WERI-Rb-1 (cell line): ENCODE measurements around the gene C3orf22.
A peak's percentile ranks its signal among the peaks of the same experiment; 100 is the strongest.

ENCODE experiments used
- DNase-seq: peaks from one replicate; pipeline ENCODE4 v3.0.0-alpha.2; 2020
- H3K27ac ChIP-seq: fragments of 250-450 bp; sonication (Bioruptor Pico); 2 replicates; pipeline ENCODE4 v1.5.1; 2020; ENCODE audit warnings: mild to moderate bottlenecking, moderate library complexity
- H3K27me3 ChIP-seq: fragments of 250-450 bp; sonication (Bioruptor Pico); 2 replicates; pipeline ENCODE4 v1.5.1; 2021; ENCODE audit warnings: mild to moderate bottlenecking, low read depth, moderate library complexity; ENCODE audit not compliant: insufficient read depth, severe bottlenecking
- H3K36me3 ChIP-seq: fragments of 250-450 bp; sonication (Bioruptor Pico); 2 replicates; pipeline ENCODE4 v1.5.1; 2020; ENCODE audit warnings: mild to moderate bottlenecking, moderate library complexity
- H3K4me3 ChIP-seq: 2 replicates; pipeline ENCODE4 v1.5.1; 2011; ENCODE audit warnings: low read depth, mild to moderate bottlenecking, control low read depth, low read length
- H3K9me3 ChIP-seq: fragments of 250-450 bp; sonication (Bioruptor Pico); 2 replicates; pipeline ENCODE4 v1.5.1; 2021; ENCODE audit warnings: mild to moderate bottlenecking, moderate library complexity; ENCODE audit not compliant: severe bottlenecking
- TF ChIP-seq, protein P1 (sequence below): IDR thresholded peaks from 2 replicates; pipeline ENCODE4 v1.5.1; 2011; ENCODE audit warnings: low read depth, mild to moderate bottlenecking, control low read depth, inconsistent platforms, low read length

C3orf22 gene

DNA sequence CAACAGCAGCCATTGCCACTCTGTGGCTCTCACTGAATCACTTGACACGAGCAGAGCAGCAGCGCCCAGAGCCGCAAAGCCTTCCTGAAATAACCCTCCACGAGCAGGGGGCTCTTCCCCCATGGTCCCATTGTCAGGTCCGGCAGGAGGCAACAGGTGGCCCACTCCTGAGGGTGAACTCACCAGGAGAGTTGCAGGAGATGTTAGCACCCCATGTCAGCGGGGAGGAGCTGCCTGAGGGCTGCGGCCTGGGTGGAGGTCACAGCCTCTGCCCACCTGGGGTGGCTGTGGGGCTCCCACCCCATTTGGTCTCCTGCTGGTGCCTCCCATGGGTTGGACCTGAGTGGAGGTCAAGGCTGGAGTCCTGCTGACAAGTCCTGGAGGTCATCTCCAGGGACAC lies 12.3 kb upstream of the C3orf22 start:
- Histone ChIP-seq H3K9me3 (no peaks in the 10 kb centered on the region), H3K4me3 (no peak overlapping the region), H3K27ac (no peak overlapping the region), H3K27me3 (no peaks in the 10 kb centered on the region), H3K36me3 (no peaks in the 10 kb centered on the region)
- TF ChIP-seq, protein P1, sequence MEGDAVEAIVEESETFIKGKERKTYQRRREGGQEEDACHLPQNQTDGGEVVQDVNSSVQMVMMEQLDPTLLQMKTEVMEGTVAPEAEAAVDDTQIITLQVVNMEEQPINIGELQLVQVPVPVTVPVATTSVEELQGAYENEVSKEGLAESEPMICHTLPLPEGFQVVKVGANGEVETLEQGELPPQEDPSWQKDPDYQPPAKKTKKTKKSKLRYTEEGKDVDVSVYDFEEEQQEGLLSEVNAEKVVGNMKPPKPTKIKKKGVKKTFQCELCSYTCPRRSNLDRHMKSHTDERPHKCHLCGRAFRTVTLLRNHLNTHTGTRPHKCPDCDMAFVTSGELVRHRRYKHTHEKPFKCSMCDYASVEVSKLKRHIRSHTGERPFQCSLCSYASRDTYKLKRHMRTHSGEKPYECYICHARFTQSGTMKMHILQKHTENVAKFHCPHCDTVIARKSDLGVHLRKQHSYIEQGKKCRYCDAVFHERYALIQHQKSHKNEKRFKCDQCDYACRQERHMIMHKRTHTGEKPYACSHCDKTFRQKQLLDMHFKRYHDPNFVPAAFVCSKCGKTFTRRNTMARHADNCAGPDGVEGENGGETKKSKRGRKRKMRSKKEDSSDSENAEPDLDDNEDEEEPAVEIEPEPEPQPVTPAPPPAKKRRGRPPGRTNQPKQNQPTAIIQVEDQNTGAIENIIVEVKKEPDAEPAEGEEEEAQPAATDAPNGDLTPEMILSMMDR: no peak
- DNase-seq: no peak

DNA sequence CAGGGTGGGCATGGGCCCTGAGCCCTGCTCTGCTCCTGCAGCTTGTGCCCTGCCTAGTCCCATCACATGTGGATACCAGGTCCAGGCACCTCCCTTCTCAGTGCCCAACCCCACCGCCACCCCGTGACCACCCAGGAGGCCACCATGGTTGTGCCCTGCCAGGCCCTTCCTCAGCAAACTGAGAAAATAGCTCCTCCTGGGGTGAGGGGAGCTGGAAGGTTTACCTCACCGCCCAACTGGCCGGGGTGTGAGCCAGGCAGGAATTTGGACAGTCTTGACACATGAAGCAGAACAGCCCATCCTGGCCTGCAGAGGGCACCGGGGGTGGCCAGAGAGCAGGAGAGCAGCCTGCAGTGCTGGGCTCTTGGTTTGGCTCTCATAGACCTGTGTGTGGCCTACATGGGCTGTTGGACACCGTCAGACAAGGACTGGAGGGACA lies 11.4 kb upstream of the C3orf22 start:
- Histone ChIP-seq H3K9me3 (no peaks in the 10 kb centered on the region), H3K36me3 (no peaks in the 10 kb centered on the region), H3K4me3 (no peak overlapping the region), H3K27ac (no peak overlapping the region), H3K27me3 (no peaks in the 10 kb centered on the region)
- no peak for DNase-seq
- TF ChIP-seq, protein P1: 0 out of 2 replicates have a peak, but pooled peaks have one; percentile 32

DNA sequence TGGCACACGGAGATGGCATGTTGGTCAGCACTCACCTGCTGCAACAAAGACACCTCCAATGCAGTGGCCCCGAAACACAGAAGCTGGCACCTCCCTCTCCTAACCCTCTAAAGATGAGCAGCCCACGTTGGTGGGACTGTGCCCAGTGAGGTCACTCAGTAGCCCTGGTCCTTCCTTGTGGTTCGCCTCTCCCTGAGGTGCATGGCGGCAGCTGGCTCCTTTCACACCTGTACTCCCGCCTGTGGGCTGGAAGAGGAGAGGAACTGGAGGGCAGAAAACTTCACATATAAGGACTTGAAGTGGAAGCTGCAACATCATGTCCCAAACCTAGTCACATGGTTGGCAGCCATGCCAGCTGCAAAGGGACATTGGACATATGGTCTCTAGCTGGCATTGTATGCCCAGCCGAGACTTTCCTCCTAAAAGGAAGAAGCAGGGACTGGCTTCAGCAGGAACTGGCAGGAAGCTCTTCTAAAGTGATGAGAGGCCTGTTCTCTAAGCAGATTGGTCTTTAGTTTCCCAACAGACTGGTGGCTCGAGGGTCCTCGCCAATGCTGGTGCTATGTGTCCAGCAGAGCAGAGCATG lies 10.8 kb upstream of the C3orf22 start:
- no peaks in the 10 kb centered on the region for H3K27me3 ChIP-seq
- TF ChIP-seq, protein P1: no peak
- H3K27ac ChIP-seq: no peak overlapping the region

DNA sequence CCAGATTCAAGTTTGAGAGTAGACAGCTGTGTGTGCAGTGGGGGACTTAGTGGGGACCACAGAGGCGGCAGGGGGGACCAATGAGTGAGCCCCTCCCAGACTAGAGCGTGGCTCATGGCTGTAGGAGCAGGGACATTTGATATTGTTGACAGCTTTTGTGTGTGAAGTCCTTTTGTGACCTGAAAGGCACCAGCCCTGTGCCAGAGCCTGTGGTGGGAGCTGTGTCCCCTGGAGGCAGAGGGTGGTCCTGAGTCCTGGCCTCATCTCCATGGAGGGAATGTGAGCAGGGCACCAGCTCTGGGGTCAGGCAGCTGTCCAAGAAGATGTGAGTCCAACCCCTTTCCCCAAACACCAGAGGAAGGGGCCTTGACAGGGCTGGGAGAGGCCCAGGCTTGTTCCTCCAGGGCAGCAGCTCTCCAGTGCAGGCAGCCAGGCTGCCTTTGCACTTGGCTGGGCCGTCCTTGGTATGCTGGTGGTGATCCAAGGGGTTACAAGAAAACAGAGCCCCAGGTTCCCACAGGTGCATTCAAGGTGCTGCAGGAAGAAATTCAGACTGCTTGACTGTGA lies 10.1 kb upstream of the C3orf22 start:
- Histone ChIP-seq H3K27ac (no peak overlapping the region), H3K9me3 (no peaks in the 10 kb centered on the region), H3K36me3 (no peaks in the 10 kb centered on the region), H3K27me3 (no peaks in the 10 kb centered on the region), H3K4me3 (no peak overlapping the region)
- no peak for DNase-seq
- TF ChIP-seq, protein P1: no peak

More for the DNA sequence above, 10.8 kb upstream of the C3orf22 start:
- H3K36me3 ChIP-seq: no peaks in the 10 kb centered on the region
- DNase-seq: no peak
- no peak overlapping the region for H3K4me3 ChIP-seq
- no peaks in the 10 kb centered on the region for H3K9me3 ChIP-seq

DNA sequence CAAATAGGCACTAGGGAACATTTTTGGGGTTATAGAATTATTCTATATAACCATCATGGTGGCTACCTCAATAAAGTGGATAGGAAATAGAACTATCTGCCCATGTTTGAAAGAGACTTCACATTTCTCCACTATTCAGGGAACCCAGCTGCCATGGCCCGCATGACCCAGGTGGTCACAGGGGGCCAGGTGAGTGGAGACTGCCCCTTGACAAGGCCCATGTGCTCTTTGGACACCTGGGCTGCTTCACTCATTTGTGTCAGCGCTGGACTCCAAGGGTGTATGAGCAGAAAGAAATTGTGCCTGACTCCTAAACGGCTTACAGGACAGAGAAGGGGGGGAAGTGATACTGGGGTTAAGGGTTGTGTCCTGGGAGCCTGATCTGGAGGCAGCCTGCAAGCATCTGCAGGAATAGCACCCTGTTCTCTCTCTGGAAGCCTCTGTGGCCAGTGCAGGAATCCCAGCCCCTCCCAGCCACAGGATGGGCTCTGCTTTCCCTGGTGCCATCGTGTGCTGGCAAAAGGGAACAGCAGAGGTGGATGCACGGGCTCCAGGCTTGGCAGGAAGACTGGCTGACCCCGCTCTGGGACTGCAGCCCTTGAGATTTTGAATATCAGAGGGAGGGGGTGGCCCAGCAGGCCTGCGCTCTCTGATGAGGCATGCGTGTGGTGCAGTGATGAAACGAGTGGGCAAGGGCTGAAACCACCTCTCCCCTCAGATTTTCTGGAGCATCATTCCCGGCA lies 9.1 kb upstream of the C3orf22 start:
- H3K36me3 ChIP-seq: no peaks in the 10 kb centered on the region
- no peaks in the 10 kb centered on the region for H3K9me3 ChIP-seq
- H3K27me3 ChIP-seq: no peaks in the 10 kb centered on the region
- H3K4me3 ChIP-seq: no peak overlapping the region
- TF ChIP-seq, protein P1: 0 out of 2 replicates have a peak, but pooled peaks have one; percentile 22
- no peak overlapping the region for H3K27ac ChIP-seq
- no peak for DNase-seq
